Smooth muscle cell (in vitro differentiated cells): Measurements from ENCODE around the gene EXD3. TPM values are rescaled to one million over a fixed set of nuclear protein-coding genes. Genes with fewer than 3 reads are reported as not detected.

ENCODE experiments used
- DNase-seq: peaks from one replicate; lab custom pipeline; 2025; ENCODE audit not compliant: unreplicated experiment; lab: John Stamatoyannopoulos, UW
- H2AFZ ChIP-seq: fragments of 200-600 bp; sonication (generic); 2 replicates; pipeline ENCODE4 v1.6.0; 2016; ENCODE audit warnings: antibody characterized with exemption, low read depth, mild to moderate bottlenecking
- H3F3A ChIP-seq: fragments of 200-600 bp; sonication (generic); 2 replicates; pipeline ENCODE4 v1.6.0; 2017; ENCODE audit warnings: antibody characterized with exemption, low read depth
- H3K27ac ChIP-seq: fragments of 200-600 bp; sonication (generic); 2 replicates; pipeline ENCODE4 v1.5.1; 2016; ENCODE audit warnings: low read depth, mild to moderate bottlenecking
- H3K27me3 ChIP-seq: fragments of 200-600 bp; sonication (generic); 2 replicates; pipeline ENCODE4 v1.6.1; 2016; ENCODE audit warnings: low read depth, mild to moderate bottlenecking
- H3K36me3 ChIP-seq: fragments of 200-600 bp; sonication (generic); 2 replicates; pipeline ENCODE4 v1.5.1; 2016; ENCODE audit warnings: low read depth
- H3K4me1 ChIP-seq: fragments of 200-600 bp; sonication (generic); 2 replicates; pipeline ENCODE4 v1.5.1; 2016; ENCODE audit warnings: low read depth
- H3K4me2 ChIP-seq: fragments of 200-600 bp; sonication (generic); 2 replicates; pipeline ENCODE4 v1.6.0; 2016; ENCODE audit warnings: mild to moderate bottlenecking
- H3K4me3 ChIP-seq: fragments of 200-600 bp; sonication (generic); 2 replicates; pipeline ENCODE4 v1.5.1; 2016; ENCODE audit warnings: mild to moderate bottlenecking
- H3K79me2 ChIP-seq: fragments of 200-600 bp; sonication (generic); 2 replicates; pipeline ENCODE4 v1.6.0; 2016; ENCODE audit warnings: low read depth, mild to moderate bottlenecking
- H3K9ac ChIP-seq: fragments of 200-600 bp; sonication (generic); 2 replicates; pipeline ENCODE4 v1.6.0; 2016; ENCODE audit warnings: low read depth
- H3K9me3 ChIP-seq: fragments of 200-600 bp; sonication (generic); replicated peaks from 2 replicates; pipeline ENCODE4 v1.5.1; 2016; ENCODE audit warnings: low read depth
- H4K20me1 ChIP-seq: fragments of 200-600 bp; sonication (generic); 2 replicates; pipeline ENCODE4 v1.6.0; 2016; ENCODE audit warnings: low read depth
- WGBS: methylation state at CpG from one replicate; pipeline ENCODE4 v1.1.7; 2016; ENCODE audit warnings: low lambda C conversion rate; 5-methylcytosine and 5-hydroxymethylcytosine counted together
- polyA plus RNA-seq: library from polyadenylated mRNA; unstranded; fragments of >200 nt; fragmentation: Nextera tagmentation; extraction: Ambion mirVana; gene quantifications from 2 replicates; pipeline ENCODE4 v1.2.1, GENCODE V29; 2016
- total RNA-seq: library from RNA; depleted of rRNA; stranded (reverse); fragments of >200 nt; gene quantifications from 2 replicates; pipeline ENCODE4 v1.2.3, GENCODE V29; 2014
- TF ChIP-seq, protein P1 (sequence below): fragments of 200-600 bp; sonication (generic); IDR thresholded peaks from 2 replicates; pipeline ENCODE4 v1.5.1; 2017; ENCODE audit warnings: borderline replicate concordance, mild to moderate bottlenecking, antibody characterized with exemption; ENCODE audit not compliant: insufficient read depth, poor library complexity, severe bottlenecking

Gene EXD3
- total and polyA plus RNA-seq, 2 experiments from 2014 or later, result 3.1 to 15.7 TPM

DNA sequence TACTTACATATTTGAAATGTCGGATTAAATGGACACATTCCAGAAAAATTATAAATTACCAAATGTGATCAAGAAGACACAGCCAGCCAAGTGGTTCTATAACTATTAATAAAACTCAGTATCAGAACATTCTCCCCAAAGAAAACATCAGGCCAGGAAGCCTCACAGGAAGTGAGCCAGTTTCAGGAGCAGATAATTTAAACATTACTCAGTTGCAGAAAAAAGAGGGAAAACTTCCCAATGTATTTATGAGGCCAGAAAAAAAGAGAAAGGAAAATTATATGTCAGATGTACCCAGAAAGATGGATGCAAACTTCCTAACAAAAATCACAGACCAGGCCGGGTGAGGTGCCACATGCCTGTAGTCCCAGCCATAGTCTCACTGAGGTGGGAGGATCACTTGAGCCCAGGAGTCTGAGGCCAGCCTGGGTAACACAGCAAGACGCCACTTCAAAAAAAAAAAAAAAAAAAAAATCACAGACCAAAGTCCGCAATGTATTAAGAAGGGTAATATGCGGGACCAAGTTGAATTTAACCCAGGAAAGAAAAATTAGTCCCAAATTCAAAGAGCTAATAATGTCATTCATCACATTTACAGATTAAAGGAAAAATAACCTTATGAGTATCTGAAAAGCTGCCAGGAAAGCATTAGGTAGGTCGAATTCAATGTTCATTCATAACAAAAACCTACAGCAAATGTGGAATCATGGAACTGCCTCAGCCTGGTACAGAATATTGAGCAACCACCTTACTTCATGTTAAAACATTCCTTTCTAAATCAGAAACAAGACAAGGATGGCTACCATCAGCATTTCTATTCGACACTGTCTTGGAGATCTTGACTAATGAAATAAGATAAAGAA, 83.7 kb downstream of the EXD3 start:
- Histone ChIP-seq H3K36me3 (no peaks in the 10 kb centered on the region), H3K4me1 (no peaks in the 10 kb centered on the region), H4K20me1 (no peaks in the 10 kb centered on the region), H3K4me3 (no peak overlapping the region), H3K27ac (no peak overlapping the region), H3K27me3 (no peaks in the 10 kb centered on the region), H3F3A (no peaks in the 10 kb centered on the region), H3K79me2 (no peaks in the 10 kb centered on the region), H3K4me2 (no peak overlapping the region), H3K9ac (no peak overlapping the region), H2AFZ (no peak overlapping the region), H3K9me3 (no peaks in the 10 kb centered on the region)
- WGBS, result 87% methylated on average over 7 of the region's 7 CpGs
- DNase-seq, result no peak
- TF ChIP-seq, protein P1, sequence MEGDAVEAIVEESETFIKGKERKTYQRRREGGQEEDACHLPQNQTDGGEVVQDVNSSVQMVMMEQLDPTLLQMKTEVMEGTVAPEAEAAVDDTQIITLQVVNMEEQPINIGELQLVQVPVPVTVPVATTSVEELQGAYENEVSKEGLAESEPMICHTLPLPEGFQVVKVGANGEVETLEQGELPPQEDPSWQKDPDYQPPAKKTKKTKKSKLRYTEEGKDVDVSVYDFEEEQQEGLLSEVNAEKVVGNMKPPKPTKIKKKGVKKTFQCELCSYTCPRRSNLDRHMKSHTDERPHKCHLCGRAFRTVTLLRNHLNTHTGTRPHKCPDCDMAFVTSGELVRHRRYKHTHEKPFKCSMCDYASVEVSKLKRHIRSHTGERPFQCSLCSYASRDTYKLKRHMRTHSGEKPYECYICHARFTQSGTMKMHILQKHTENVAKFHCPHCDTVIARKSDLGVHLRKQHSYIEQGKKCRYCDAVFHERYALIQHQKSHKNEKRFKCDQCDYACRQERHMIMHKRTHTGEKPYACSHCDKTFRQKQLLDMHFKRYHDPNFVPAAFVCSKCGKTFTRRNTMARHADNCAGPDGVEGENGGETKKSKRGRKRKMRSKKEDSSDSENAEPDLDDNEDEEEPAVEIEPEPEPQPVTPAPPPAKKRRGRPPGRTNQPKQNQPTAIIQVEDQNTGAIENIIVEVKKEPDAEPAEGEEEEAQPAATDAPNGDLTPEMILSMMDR, result no peak

DNA sequence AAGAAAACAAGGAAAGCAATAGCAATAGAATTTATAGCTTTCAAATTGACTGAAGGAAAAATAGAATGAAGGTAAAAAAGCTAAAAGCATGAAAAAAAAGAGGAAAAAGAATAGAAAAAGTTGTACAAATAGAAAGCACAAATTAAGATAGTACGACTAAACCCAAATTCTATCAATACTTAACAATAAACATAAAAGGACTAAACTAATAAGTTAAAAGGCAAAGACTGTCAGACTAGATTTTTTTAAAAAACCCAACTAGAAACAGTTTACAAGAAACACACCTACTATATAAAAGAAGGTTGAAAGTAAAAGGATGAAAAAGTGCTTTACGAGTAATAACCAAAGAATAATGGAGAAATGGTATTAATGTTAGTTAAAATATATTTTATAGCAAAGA, 86.2 kb downstream of the EXD3 start:
- no peak overlapping the region for H2AFZ ChIP-seq
- H3F3A ChIP-seq, result no peaks in the 10 kb centered on the region
- no peaks in the 10 kb centered on the region for H3K9me3 ChIP-seq
- no peak overlapping the region for H3K9ac ChIP-seq
- no peaks in the 10 kb centered on the region for H3K27me3 ChIP-seq
- 97% methylated on average over 2 of the region's 2 CpGs for WGBS
- H3K79me2 ChIP-seq, result no peaks in the 10 kb centered on the region
- DNase-seq, result no peak
- no peak overlapping the region for H3K27ac ChIP-seq
- no peak overlapping the region for H3K4me2 ChIP-seq
- H3K4me1 ChIP-seq, result no peaks in the 10 kb centered on the region
- no peaks in the 10 kb centered on the region for H3K36me3 ChIP-seq
- H3K4me3 ChIP-seq, result no peak overlapping the region
- TF ChIP-seq, protein P1, result no peak
- H4K20me1 ChIP-seq, result no peaks in the 10 kb centered on the region

DNA sequence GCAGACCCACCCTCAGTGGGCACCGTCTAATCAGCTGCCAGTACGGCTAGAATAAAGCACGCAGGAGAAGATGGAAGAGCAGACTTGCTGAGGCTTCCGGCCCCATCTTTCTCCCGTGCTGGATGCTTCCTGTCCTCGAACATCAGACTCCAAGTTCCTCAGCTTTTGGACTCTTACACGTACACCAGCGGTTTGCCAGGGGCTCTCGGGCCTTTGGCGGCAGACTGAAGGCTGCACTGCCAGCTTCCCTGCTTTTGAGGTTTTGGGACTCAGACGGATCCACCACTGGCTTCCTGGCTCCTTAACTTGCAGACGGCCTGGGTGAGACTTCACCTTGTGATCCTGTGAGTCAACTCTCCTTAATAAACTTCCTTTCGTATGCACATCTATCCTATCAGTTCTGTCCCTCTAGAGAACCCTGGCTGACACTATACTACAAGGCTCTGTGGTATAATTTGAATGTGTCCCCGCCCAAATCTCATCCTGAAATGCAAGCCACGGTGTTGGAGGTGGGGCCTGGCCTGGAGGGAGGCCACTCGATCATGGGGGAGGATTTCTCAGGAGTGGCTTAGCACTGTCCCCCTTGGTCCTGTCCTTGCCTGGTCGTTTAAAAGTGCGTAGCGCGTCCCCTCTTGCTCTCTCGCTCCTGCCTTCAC, 89.8 kb downstream of the EXD3 start:
- no peak overlapping the region for H3K4me3 ChIP-seq
- H3K9ac ChIP-seq, result no peak overlapping the region
- no peak for DNase-seq
- no peaks in the 10 kb centered on the region for H3K36me3 ChIP-seq
- 76% methylated on average over 21 of the region's 21 CpGs for WGBS
- H4K20me1 ChIP-seq, result no peaks in the 10 kb centered on the region
- no peaks in the 10 kb centered on the region for H3K4me1 ChIP-seq
- TF ChIP-seq, protein P1, result no peak
- H3K9me3 ChIP-seq, result no peaks in the 10 kb centered on the region
- H3F3A ChIP-seq, result no peaks in the 10 kb centered on the region
- H3K4me2 ChIP-seq, result no peak overlapping the region
- no peaks in the 10 kb centered on the region for H3K27me3 ChIP-seq
- no peaks in the 10 kb centered on the region for H3K79me2 ChIP-seq
- H2AFZ ChIP-seq, result no peak overlapping the region
- H3K27ac ChIP-seq, result no peak overlapping the region
